GM18951 (cell line): ENCODE data around the gene EMP3.
"Not testable (repeated sequence)": the region's sequence is repeated elsewhere in the genome, so short reads cannot be mapped to it uniquely, and the experiment has no call there.

Experiments used
- POLR2A ChIP-seq: IDR thresholded peaks from 4 replicates; pipeline ENCODE4 v1.6.1; 2011; ENCODE audit warnings: mild to moderate bottlenecking; ENCODE audit not compliant: insufficient read length, insufficient read depth; ENCODE audit errors: extremely low read depth
- in situ Hi-C: fragments of 300-500 bp; cut with MboI; formaldehyde crosslinking; loops from one replicate; pipeline ENCODE4 v1.12.0; 2022; ENCODE audit warnings: low sequenced_read_pairs, mixed read lengths, inconsistent platforms; ENCODE audit not compliant: unreplicated experiment

Gene EMP3

DNA sequence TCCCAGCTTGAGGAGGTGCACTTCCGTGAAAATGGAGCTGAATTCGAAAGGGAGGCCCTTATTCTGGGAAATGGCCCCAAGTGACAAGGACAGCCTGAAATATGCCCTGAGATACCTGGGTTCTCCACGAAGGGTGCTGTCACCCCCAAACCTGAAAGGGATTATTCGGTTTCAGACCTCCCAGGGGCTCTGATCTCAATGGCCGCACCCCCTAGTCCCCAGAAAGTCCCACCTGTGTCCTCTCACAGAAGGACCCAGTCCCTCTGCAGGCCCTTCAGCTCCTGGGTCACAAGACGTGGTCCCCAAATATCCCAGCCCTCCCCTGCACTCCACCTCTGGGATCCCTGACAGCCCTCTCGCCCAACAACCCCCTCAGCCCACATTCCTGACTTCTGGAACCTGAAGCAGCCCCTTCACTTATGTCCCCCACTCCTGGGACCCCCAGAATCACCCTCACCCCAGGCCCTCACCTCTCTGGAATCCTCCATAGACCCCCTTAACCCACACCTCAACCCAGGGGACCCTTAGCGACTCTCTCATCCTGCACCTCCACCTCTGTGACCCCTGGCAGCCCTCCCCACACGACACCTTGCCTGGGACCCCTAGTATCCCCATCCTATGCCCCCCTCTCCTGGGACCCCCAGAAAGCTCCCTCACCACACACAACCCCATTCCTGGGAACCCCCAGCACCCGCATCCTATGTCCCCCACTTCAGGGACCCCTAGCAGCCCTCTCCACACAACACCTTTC, 39.4 kb downstream of the EMP3 start:
- no peak for TF ChIP-seq POLR2A
- in situ Hi-C loops, result no loop called here

DNA sequence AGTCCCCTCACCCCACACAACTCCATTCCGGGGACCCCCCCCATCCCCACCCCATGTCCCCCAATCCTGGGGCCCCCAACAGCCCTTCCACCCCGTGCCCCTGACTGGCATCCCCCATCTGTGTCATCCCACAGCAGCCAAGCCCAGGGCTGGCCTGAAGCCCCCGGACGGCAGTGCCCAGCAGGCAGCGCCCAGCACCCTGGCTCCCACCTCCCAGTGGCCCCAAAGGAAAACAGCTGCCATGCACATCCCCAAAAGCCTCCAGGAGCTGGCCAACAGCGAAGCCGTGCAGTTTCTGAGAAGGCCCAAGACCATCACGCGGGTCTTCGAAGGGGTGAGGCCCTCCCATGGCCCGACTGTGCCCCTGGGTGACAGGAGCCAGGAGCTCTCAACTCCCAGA, 40.2 kb downstream of the EMP3 start:
- no peak for TF ChIP-seq POLR2A
- in situ Hi-C loops, result no loop called here

DNA sequence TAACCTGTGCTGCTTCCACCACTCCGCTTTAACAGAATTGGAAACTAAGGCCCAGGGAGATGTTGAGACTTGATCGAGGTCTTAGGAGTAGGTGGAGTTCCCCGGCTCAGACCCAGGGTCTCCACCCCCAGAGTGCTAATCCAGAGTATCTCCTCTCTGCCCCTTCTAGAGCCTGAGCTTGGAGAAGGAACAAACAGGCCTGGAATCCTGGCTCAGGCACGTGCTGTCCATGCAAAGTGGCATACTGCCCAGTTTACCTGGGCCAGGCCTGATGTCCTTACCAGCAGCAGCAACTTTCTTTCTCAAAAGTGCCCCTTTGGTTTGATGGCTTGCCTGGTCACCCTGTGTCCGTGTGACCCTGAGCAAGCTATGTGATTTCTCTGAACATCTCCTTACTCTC, 42.5 kb downstream of the EMP3 start:
- in situ Hi-C loops, result no loop called here
- TF ChIP-seq POLR2A, result no peak

DNA sequence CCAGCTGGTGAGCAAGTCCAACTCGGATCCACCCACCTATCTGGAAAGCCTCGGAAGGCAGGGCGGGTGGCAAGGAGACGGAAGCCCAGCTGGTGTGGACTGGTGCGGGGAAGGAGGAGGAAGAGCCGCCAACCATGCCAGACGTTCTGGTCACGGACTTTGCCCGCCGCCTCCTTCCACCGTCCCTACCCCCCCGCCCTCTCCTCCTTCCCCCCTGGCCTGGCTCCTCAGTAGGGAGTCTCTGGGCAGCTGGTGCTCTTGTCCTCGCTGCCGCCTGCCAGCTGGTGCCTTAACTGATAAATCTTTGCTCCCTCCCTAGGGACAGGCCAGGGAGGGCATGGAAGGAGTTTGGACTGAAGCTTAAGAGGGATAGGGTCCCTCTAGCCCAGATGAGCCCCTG, 43.6 kb downstream of the EMP3 start:
- in situ Hi-C loops, result no loop called here
- no peak for TF ChIP-seq POLR2A

DNA sequence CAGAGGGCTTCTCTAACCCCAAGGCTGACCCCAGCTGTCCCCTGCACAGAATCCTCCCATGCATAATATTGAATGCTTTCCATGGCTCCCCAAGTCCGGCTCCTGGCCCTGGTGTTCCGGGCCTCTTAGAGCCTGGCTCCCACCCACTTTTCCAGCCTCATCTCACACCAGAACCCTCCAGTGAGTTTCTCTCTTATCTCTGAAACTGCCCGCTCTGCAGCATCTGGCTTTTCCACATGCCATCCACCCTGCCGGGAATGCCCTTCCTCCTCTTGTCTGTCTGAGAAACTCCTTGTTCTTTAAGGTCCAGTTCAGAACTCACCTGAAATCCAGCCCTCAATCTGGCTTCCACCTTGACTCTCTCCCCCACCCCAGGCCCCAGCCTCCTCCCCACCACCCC, 45.6 kb downstream of the EMP3 start:
- no peak for TF ChIP-seq POLR2A
- in situ Hi-C loops, result no loop called here

DNA sequence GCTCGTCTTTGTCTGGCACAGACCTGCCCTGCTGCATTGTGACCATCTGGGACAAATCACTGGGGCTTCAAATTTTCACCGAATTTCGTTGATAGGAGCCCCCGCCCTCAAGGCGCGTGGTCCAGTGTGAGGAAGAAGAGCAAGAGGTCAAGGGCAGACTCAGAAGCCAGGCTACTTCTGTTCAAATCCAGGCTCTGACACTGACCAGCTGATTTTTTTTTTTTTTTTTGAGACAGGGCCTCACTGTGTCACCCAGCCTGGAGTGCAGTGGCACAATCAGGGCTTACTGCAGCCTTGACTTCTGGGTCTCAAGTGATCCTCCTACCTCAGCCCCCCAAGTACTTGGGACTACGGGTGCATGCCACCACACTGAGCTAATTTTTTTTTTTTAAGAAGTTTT, 46.0 kb downstream of the EMP3 start:
- in situ Hi-C loops, result no loop called here
- TF ChIP-seq POLR2A, result no peak

DNA sequence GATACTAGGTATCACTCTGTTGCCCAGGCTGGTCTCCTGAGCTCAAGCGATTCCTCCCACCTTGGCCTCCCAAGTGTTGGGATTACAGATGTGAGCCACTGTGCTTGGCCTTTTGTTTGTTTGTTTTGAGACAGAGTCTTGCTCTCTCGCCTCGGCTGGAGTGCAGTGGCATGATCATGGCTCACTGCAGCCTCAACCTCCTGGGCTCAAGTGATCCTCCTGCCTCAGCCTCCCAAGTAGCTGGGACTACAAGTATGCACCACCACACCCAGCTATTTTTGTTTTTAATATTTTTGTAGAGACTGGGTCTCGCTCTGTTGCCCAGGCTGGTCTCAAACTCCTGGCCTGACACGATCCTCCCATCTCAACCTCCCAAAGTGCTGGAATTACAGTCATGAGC, 46.4 kb downstream of the EMP3 start:
- in situ Hi-C loops, result not testable (repeated sequence)

DNA sequence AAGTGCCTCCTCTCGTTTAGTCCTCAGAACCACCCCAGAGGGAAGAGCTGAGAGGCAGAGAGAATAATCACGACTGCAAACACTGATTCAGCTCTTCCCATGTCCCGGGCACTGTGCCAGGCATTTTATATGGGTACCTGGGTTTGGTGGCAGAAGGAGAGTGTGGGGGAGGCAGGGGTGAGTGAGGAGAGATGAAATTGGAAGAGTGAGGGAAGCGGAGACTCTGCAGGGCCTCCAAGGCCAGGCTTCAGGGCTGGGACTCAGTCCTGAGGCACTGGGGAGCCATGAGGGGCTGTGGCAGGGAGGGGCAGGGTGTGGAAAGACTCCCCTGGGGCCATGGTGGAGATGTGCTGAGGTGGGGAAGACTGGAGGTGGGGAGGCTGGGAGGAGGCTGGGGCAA, 47.6 kb downstream of the EMP3 start:
- in situ Hi-C loops, result no loop called here
- no peak for TF ChIP-seq POLR2A

DNA sequence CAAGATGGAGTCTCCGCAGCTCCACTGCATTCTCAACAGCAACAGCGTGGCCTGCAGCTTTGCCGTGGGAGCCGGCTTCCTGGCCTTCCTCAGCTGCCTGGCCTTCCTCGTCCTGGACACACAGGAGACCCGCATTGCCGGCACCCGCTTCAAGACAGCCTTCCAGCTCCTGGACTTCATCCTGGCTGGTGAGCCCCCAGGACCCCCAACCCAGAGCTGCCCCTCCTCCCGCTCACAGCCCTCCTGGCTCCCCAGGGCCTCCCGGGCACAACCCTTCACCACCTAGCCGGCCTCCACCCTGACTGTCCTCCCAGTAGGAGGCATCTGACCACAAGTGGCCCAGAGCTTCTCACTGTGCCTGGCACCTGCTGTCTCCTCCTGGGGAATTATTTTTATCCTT, 48.2 kb downstream of the EMP3 start:
- in situ Hi-C loops, result no loop called here
- TF ChIP-seq POLR2A, result no peak

DNA sequence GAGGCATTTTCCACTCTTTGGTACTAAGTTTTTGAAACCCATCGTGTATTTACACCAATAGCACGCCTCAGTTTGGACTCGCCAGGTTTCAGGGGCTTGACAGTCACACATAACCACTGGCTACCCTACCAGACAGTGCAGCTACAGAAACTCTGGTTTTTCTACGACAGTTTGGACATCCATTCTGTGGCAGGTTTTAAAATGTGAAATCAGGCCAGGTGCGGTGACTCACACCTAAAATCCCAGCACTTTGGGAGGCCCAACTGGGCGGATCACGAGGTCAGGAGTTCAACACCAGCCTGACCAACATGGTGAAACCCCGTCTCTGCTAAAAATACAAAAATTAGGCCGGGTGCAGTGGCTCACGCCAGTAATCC, 52.8 kb downstream of the EMP3 start:
- in situ Hi-C loops, result no loop called here
- TF ChIP-seq POLR2A, result no peak

DNA sequence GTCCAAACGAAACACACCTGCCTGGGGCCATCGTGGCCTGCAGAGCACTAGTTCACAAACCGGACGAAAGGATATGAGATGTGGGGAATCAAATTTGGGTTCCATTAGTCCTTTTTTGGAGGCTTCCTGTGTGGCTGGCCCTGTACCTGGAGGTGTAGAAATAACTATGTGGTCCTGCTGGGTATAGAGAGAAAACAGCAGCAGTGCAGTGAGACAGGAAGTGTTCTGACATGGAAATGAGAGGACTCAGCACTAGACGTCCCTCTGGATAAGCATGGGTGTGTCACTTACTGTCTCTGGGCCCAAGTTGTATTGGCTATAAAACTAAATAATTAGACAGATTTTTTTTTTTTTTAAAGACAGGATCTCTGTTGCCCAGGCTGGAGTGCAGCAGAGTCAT, 53.7 kb downstream of the EMP3 start:
- no peak for TF ChIP-seq POLR2A
- in situ Hi-C loops, result no loop called here
